GM19240 (cell line): ENCODE measurements around the gene C9orf50.
"Not testable (repeated sequence)": the region's sequence is repeated elsewhere in the genome, so short reads cannot be mapped to it uniquely, and the experiment has no call there.

Experiments used
- DNase-seq: peaks from one replicate; pipeline ENCODE4 v3.0.0; 2011; ENCODE audit warnings: low spot score; ENCODE audit not compliant: insufficient read length

C9orf50 gene

GRCh38 chr9:129610473-129611306 is 10.2 kb downstream of the C9orf50 start:
- DNase-seq = peak; percentile 80

GRCh38 chr9:129610213-129610472 is 10.8 kb downstream of the C9orf50 start:
- DNase-seq = no peak

GRCh38 chr9:129609486-129610212 is 11.3 kb downstream of the C9orf50 start:
- DNase-seq = no peak

- DNase-seq = no peak
These were observed 12.1 kb downstream of the C9orf50 start for GRCh38 chr9:129608561-129609481.

- no peak for DNase-seq
These were observed 13.9 kb downstream of the C9orf50 start for GRCh38 chr9:129607027-129607387.

GRCh38 chr9:129606161-129607026 is 14.5 kb downstream of the C9orf50 start:
- no peak for DNase-seq

GRCh38 chr9:129604766-129605163 is 16.1 kb downstream of the C9orf50 start:
- no peak for DNase-seq

- DNase-seq = no peak
These were observed 16.7 kb downstream of the C9orf50 start for GRCh38 chr9:129604056-129604765.

- DNase-seq = no peak
These were observed 18.1 kb downstream of the C9orf50 start for GRCh38 chr9:129602598-129603415.

GRCh38 chr9:129601082-129601674 is 19.7 kb downstream of the C9orf50 start:
- DNase-seq = no peak

GRCh38 chr9:129598089-129598596 is 22.8 kb downstream of the C9orf50 start:
- no peak for DNase-seq

- no peak for DNase-seq
These were observed 23.4 kb downstream of the C9orf50 start for GRCh38 chr9:129597355-129598088.

- DNase-seq = no peak
These were observed 24.2 kb downstream of the C9orf50 start for GRCh38 chr9:129596541-129597331.

GRCh38 chr9:129595903-129596540 is 24.9 kb downstream of the C9orf50 start:
- DNase-seq = no peak

- DNase-seq = no peak
These were observed 25.6 kb downstream of the C9orf50 start for GRCh38 chr9:129595311-129595741.

GRCh38 chr9:129594632-129595031 is 26.3 kb downstream of the C9orf50 start:
- DNase-seq = no peak

GRCh38 chr9:129592790-129593189 is 28.1 kb downstream of the C9orf50 start:
- DNase-seq = not testable (repeated sequence)
